Fibroblast of lung (primary cell): Measurements from ENCODE around the gene L3MBTL3. TPM values are rescaled to one million over a fixed set of nuclear protein-coding genes. Genes with fewer than 3 reads are reported as not detected.

ENCODE experiments used
- DNase-seq, 2 donors: peaks; one replicate each; pipeline versions ENCODE4 v3.0.0 to v3.0.0-alpha.2; 2010; ENCODE audit warnings: low read depth in 2 of 2
- H2AFZ ChIP-seq: 2 replicates; pipeline ENCODE4 v1.5.1; 2012; ENCODE audit warnings: low read length, control low read depth, inconsistent platforms
- H3K27ac ChIP-seq: 2 replicates; pipeline ENCODE4 v1.5.1; 2011; ENCODE audit warnings: low read length, control low read depth; ENCODE audit not compliant: insufficient read depth
- H3K27me3 ChIP-seq: 2 replicates; pipeline ENCODE4 v1.5.1; 2011; ENCODE audit warnings: mild to moderate bottlenecking, low read length; ENCODE audit not compliant: control insufficient read depth, insufficient read depth
- H3K36me3 ChIP-seq: 2 replicates; pipeline ENCODE4 v1.5.1; 2011; ENCODE audit warnings: low read length; ENCODE audit not compliant: control insufficient read depth, insufficient read depth
- H3K4me1 ChIP-seq: 2 replicates; pipeline ENCODE4 v1.5.1; 2011; ENCODE audit warnings: low read length; ENCODE audit not compliant: control insufficient read depth, insufficient read depth; ENCODE audit errors: extremely low read depth
- H3K4me2 ChIP-seq: 2 replicates; pipeline ENCODE4 v1.5.1; 2011; ENCODE audit warnings: low read length, control low read depth; ENCODE audit not compliant: insufficient read depth; ENCODE audit errors: extremely low read depth
- H3K4me3 ChIP-seq, 4 experiments: fragments of 200-600 bp in 1 of 4; sonication (generic) in 1 of 4; replicated peaks in 1 of 4; 2 replicates each; pipeline ENCODE4 v1.5.1; 2011 to 2016; ENCODE audit warnings: low read length in 4 of 4, low read depth in 3 of 4, mild to moderate bottlenecking in 3 of 4, control low read depth in 2 of 4, inconsistent platforms in 1 of 4, mixed read lengths in 1 of 4; ENCODE audit not compliant: insufficient read depth in 1 of 4; ENCODE audit errors: control extremely low read depth in 1 of 4
- H3K79me2 ChIP-seq: 2 replicates; pipeline ENCODE4 v1.5.1; 2012; ENCODE audit warnings: mild to moderate bottlenecking, low read length, inconsistent platforms; ENCODE audit not compliant: control insufficient read depth, insufficient read depth
- H3K9ac ChIP-seq: 2 replicates; pipeline ENCODE4 v1.5.1; 2011; ENCODE audit warnings: mild to moderate bottlenecking, low read length, control low read depth; ENCODE audit not compliant: insufficient read depth
- H3K9me3 ChIP-seq: 2 replicates; pipeline ENCODE4 v1.5.1; 2012; ENCODE audit warnings: low read depth, low read length; ENCODE audit not compliant: control insufficient read depth, insufficient read depth
- H4K20me1 ChIP-seq: 2 replicates; pipeline ENCODE4 v1.5.1; 2011; ENCODE audit warnings: low read length; ENCODE audit not compliant: control insufficient read depth, insufficient read depth; ENCODE audit errors: extremely low read depth
- EZH2 ChIP-seq: IDR thresholded peaks from 2 replicates; pipeline ENCODE4 v1.5.1; 2012; ENCODE audit warnings: low read length, control low read depth, mild to moderate bottlenecking; ENCODE audit errors: missing control alignments
- polyA plus RNA-seq, 2 donors: library from polyadenylated mRNA; depleted of rRNA in 1 of 2; stranded (reverse) in 1 of 2; unstranded in 1 of 2; fragments of >200 nt; gene quantifications; 2 replicates each; pipeline ENCODE4 v1.2.1, GENCODE V29; 2011 to 2012; ENCODE audit warnings: missing spikeins in 1 of 2
- total RNA-seq: library from RNA; depleted of rRNA; stranded (reverse); fragments of >200 nt; gene quantifications from 2 replicates; pipeline ENCODE4 v1.2.1, GENCODE V29; 2014
- TF ChIP-seq, protein P1 (sequence below), 2 donors: IDR thresholded peaks in 1 of 2; conservative IDR thresholded peaks in 1 of 2; 1 replicate in 1 of 2; 2 replicates in 1 of 2; pipeline ENCODE4 v1.5.1; 2011 to 2012; ENCODE audit warnings: low read length in 2 of 2, control low read depth in 1 of 2, inconsistent platforms in 1 of 2, low read depth in 1 of 2, mild to moderate bottlenecking in 1 of 2

L3MBTL3 gene
- total and polyA plus RNA-seq, 2 donors (not counting 1 experiment from before 2014, with no cell fraction given), result 5.6 to 6.7 TPM

DNA sequence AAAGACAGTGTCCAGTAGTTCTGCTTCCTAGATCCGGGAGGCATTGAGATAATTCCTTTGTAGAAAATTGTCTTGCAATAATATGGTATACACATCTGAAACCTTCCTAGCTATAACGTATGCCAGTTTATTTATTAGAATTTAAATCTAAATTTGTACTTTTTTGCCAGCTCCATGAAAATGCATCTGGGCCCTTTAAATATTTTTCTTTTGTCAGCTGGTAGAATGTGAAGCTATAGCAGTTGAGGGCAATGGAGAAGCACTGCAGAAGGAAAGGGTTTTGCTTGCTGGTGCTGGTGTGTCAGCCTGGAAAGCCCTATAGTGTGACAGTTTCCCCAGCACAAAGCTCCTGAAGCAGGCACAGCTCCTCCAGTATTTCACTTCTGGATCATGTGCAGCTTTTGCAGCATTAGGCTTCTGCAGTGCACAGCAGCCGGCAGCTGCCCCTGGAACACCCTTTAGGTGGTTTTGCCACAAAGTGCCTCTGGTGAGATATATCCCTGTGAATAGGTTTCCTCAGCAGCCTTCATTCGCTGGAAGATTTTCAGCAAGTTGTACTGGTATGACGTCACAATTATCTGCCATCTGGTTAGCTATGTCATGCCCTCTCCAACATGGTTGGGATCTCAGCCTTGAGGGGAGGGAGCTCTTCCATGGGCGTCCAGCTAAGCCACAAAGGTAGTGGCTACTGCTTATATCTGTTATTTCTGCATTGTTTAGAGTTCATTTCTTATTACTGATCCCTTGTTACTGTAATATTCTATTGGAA is 40.0 kb upstream of the L3MBTL3 start:
- TF ChIP-seq EZH2, result no peak
- TF ChIP-seq, protein P1, sequence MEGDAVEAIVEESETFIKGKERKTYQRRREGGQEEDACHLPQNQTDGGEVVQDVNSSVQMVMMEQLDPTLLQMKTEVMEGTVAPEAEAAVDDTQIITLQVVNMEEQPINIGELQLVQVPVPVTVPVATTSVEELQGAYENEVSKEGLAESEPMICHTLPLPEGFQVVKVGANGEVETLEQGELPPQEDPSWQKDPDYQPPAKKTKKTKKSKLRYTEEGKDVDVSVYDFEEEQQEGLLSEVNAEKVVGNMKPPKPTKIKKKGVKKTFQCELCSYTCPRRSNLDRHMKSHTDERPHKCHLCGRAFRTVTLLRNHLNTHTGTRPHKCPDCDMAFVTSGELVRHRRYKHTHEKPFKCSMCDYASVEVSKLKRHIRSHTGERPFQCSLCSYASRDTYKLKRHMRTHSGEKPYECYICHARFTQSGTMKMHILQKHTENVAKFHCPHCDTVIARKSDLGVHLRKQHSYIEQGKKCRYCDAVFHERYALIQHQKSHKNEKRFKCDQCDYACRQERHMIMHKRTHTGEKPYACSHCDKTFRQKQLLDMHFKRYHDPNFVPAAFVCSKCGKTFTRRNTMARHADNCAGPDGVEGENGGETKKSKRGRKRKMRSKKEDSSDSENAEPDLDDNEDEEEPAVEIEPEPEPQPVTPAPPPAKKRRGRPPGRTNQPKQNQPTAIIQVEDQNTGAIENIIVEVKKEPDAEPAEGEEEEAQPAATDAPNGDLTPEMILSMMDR (conservative IDR thresholded peaks at IDR 0.05 in 1 of 2, IDR thresholded peaks at IDR 0.05 in 1 of 2; ENCODE audit: low read depth in 1 of 2, low read length in 2 of 2), result no peak
- no peaks in the 10 kb centered on the region for H4K20me1 ChIP-seq

GRCh38 chr6:129980821-129981220 is 37.6 kb upstream of the L3MBTL3 start:
- Histone ChIP-seq H3K36me3 (no peaks in the 10 kb centered on the region), H3K9me3 (no peaks in the 10 kb centered on the region), H3K4me3 (no peak overlapping the region), H3K4me1 (no peaks in the 10 kb centered on the region), H3K9ac (no peak overlapping the region), H3K27ac (no peak overlapping the region), H3K79me2 (no peaks in the 10 kb centered on the region), H3K4me2 (no peak overlapping the region), H3K27me3 (no peaks in the 10 kb centered on the region), H4K20me1 (no peaks in the 10 kb centered on the region), H2AFZ (no peak overlapping the region)
- no peak for DNase-seq
- TF ChIP-seq, protein P1 (conservative IDR thresholded peaks at IDR 0.05 in 1 of 2, IDR thresholded peaks at IDR 0.05 in 1 of 2; ENCODE audit: low read depth in 1 of 2, low read length in 2 of 2), result no peak
- TF ChIP-seq EZH2, result no peak

More for the DNA sequence above, 40.0 kb upstream of the L3MBTL3 start:
- H3K27me3 ChIP-seq, result no peaks in the 10 kb centered on the region
- H2AFZ ChIP-seq, result no peak overlapping the region
- H3K4me1 ChIP-seq, result no peaks in the 10 kb centered on the region
- no peaks in the 10 kb centered on the region for H3K9me3 ChIP-seq
- H3K79me2 ChIP-seq, result no peaks in the 10 kb centered on the region
- H3K4me3 ChIP-seq, result no peak overlapping the region
- H3K36me3 ChIP-seq, result no peaks in the 10 kb centered on the region
- no peak for DNase-seq
- no peak overlapping the region for H3K9ac ChIP-seq
- no peak overlapping the region for H3K27ac ChIP-seq
- H3K4me2 ChIP-seq, result no peak overlapping the region

GRCh38 chr6:129981598-129981997 is 36.8 kb upstream of the L3MBTL3 start:
- H4K20me1 ChIP-seq, result no peaks in the 10 kb centered on the region
- no peak overlapping the region for H2AFZ ChIP-seq
- H3K4me2 ChIP-seq, result no peak overlapping the region
- no peaks in the 10 kb centered on the region for H3K27me3 ChIP-seq
- no peaks in the 10 kb centered on the region for H3K36me3 ChIP-seq
- no peak overlapping the region for H3K27ac ChIP-seq
- TF ChIP-seq, protein P1 (conservative IDR thresholded peaks at IDR 0.05 in 1 of 2, IDR thresholded peaks at IDR 0.05 in 1 of 2; ENCODE audit: low read depth in 1 of 2, low read length in 2 of 2), result peak in 1 of 2 donors; percentile 13
- TF ChIP-seq EZH2, result no peak
- no peak overlapping the region for H3K9ac ChIP-seq
- no peak overlapping the region for H3K4me3 ChIP-seq
- no peaks in the 10 kb centered on the region for H3K79me2 ChIP-seq
- H3K4me1 ChIP-seq, result no peaks in the 10 kb centered on the region
- DNase-seq, result peak in 1 of 2 donors; percentile 30
- no peaks in the 10 kb centered on the region for H3K9me3 ChIP-seq
